GM23338 (cell line): ENCODE data around the gene CNOT6. TPM values are rescaled to one million over a fixed set of nuclear protein-coding genes. Genes with fewer than 3 reads are reported as not detected.
"Not testable (repeated sequence)": the region's sequence is repeated elsewhere in the genome, so short reads cannot be mapped to it uniquely, and the experiment has no call there.

ENCODE experiments used
- ATAC-seq: fragments of 200-7000 bp; cut with Tn5 transposase; 3 replicates; pipeline ENCODE4 v1.9.1; 2020
- DNase-seq: peaks from one replicate; pipeline ENCODE4 v3.0.0-alpha.2; 2015; ENCODE audit warnings: low spot score
- H2AFZ ChIP-seq: fragments of 200-600 bp; sonication (generic); 2 replicates; pipeline ENCODE4 v1.8.0; 2016; ENCODE audit warnings: antibody characterized with exemption, mild to moderate bottlenecking, moderate library complexity
- H3F3A ChIP-seq: fragments of 200-600 bp; sonication (generic); replicated peaks from 2 replicates; pipeline ENCODE4 v1.8.0; 2017; ENCODE audit warnings: antibody characterized with exemption, mixed run types, low read depth
- H3K27ac ChIP-seq: fragments of 200-600 bp; sonication (generic); 2 replicates; pipeline ENCODE4 v1.6.1; 2016; ENCODE audit warnings: low read depth
- H3K27me3 ChIP-seq: fragments of 200-600 bp; sonication (generic); 2 replicates; pipeline ENCODE4 v1.8.0; 2016; ENCODE audit warnings: mild to moderate bottlenecking, mixed run types, moderate library complexity; ENCODE audit not compliant: insufficient read depth
- H3K36me3 ChIP-seq: fragments of 200-600 bp; sonication (generic); 2 replicates; pipeline ENCODE4 v1.8.0; 2016; ENCODE audit warnings: mild to moderate bottlenecking; ENCODE audit not compliant: insufficient read depth
- H3K4me1 ChIP-seq: fragments of 200-600 bp; sonication (generic); 2 replicates; pipeline ENCODE4 v1.8.0; 2016; ENCODE audit warnings: mild to moderate bottlenecking, moderate library complexity; ENCODE audit not compliant: insufficient read depth
- H3K4me2 ChIP-seq: fragments of 200-600 bp; sonication (generic); 2 replicates; pipeline ENCODE4 v1.7.1; 2017; ENCODE audit warnings: mixed run types
- H3K4me3 ChIP-seq: fragments of 200-600 bp; sonication (generic); 2 replicates; pipeline ENCODE4 v1.6.1; 2016; ENCODE audit warnings: mixed run types
- H3K79me2 ChIP-seq: fragments of 200-600 bp; sonication (generic); replicated peaks from 2 replicates; pipeline ENCODE4 v1.8.0; 2017; ENCODE audit warnings: mild to moderate bottlenecking; ENCODE audit not compliant: insufficient read depth
- H3K9me2 ChIP-seq: fragments of 200-600 bp; sonication (generic); 2 replicates; pipeline ENCODE4 v1.8.0; 2017; ENCODE audit not compliant: insufficient read depth
- H4K20me1 ChIP-seq: fragments of 200-600 bp; sonication (generic); replicated peaks from 2 replicates; pipeline ENCODE4 v1.8.0; 2017; ENCODE audit warnings: mild to moderate bottlenecking; ENCODE audit not compliant: insufficient read depth
- H3K27ac Mint-ChIP-seq: 2 replicates; pipeline ENCODE4 v1.8.0; 2020; ENCODE audit warnings: inconsistent platforms, mild to moderate bottlenecking, moderate library complexity, mixed read lengths
- H3K27me3 Mint-ChIP-seq: 3 replicates; pipeline ENCODE4 v1.8.0; 2022; ENCODE audit warnings: low read depth, mild to moderate bottlenecking, moderate library complexity, mixed read lengths, inconsistent platforms; ENCODE audit not compliant: insufficient read depth, poor library complexity
- H3K36me3 Mint-ChIP-seq: 3 replicates; pipeline ENCODE4 v1.8.0; 2021; ENCODE audit warnings: low read depth, mild to moderate bottlenecking, inconsistent platforms, moderate library complexity, mixed read lengths
- H3K4me1 Mint-ChIP-seq: 3 replicates; pipeline ENCODE4 v1.8.0; 2020; ENCODE audit warnings: mild to moderate bottlenecking, inconsistent platforms, mixed read lengths
- H3K4me3 Mint-ChIP-seq: 3 replicates; pipeline ENCODE4 v1.8.0; 2021; ENCODE audit warnings: moderate library complexity, mild to moderate bottlenecking, inconsistent platforms, mixed read lengths
- H3K9me3 Mint-ChIP-seq: 3 replicates; pipeline ENCODE4 v1.8.0; 2020; ENCODE audit warnings: moderate library complexity, mild to moderate bottlenecking, inconsistent platforms, mixed read lengths
- CREB1 ChIP-seq: fragments of 250-450 bp; sonication (Bioruptor Pico); IDR thresholded peaks from 2 replicates; pipeline ENCODE4 v1.5.0; 2020; ENCODE audit warnings: low read depth, mild to moderate bottlenecking, moderate library complexity
- ETS1 ChIP-seq: IDR thresholded peaks from 2 replicates; pipeline ENCODE4 v1.6.1; 2016; ENCODE audit warnings: antibody characterized with exemption
- EZH2 ChIP-seq: fragments of 200-600 bp; sonication (generic); IDR thresholded peaks from one replicate; pipeline ENCODE4 v1.8.0; 2017; ENCODE audit warnings: antibody characterized with exemption, mild to moderate bottlenecking, low read depth; ENCODE audit not compliant: unreplicated experiment
- EZH2phosphoT487 ChIP-seq: fragments of 200-600 bp; sonication (generic); IDR thresholded peaks from one replicate; pipeline ENCODE4 v1.8.1; 2018; ENCODE audit warnings: antibody characterized with exemption; ENCODE audit not compliant: unreplicated experiment
- POLR2AphosphoS5 ChIP-seq: IDR thresholded peaks from 2 replicates; pipeline ENCODE4 v1.6.1; 2016; ENCODE audit warnings: antibody characterized with exemption, low read depth
- STAT1 ChIP-seq: IDR thresholded peaks from one replicate; pipeline ENCODE4 v1.6.1; 2016; ENCODE audit warnings: antibody characterized with exemption; ENCODE audit not compliant: unreplicated experiment
- ZNF331 ChIP-seq: fragments of 250-450 bp; sonication (Bioruptor Pico); IDR thresholded peaks from 2 replicates; pipeline ENCODE4 v1.5.0; 2020; ENCODE audit warnings: low read depth, mild to moderate bottlenecking, moderate library complexity
- ZNF462 ChIP-seq: fragments of 250-450 bp; sonication (Bioruptor Pico); IDR thresholded peaks from 2 replicates; pipeline ENCODE4 v1.5.0; 2020; ENCODE audit warnings: mild to moderate bottlenecking, moderate library complexity
- polyA plus RNA-seq: library from polyadenylated mRNA; unstranded; fragments of >200 nt; fragmentation: Nextera tagmentation; extraction: Ambion mirVana; gene quantifications from 2 replicates; pipeline ENCODE4 v1.2.1, GENCODE V29; 2016
- total RNA-seq: library from RNA; depleted of rRNA; stranded (reverse); fragments of >200 nt; shearing (Covaris generic); gene quantifications from 2 replicates; pipeline ENCODE4 v1.2.3, GENCODE V29; 2014
- TF ChIP-seq, protein P1 (sequence below), 2 experiments: fragments of 200-600 bp in 1 of 2; sonication (generic) in 1 of 2; conservative IDR thresholded peaks; 2 replicates each; pipeline versions ENCODE4 v1.5.1 to v1.6.1; 2016 to 2017; ENCODE audit warnings: antibody characterized with exemption in 2 of 2, low read depth in 2 of 2, mild to moderate bottlenecking in 2 of 2, moderate library complexity in 1 of 2

CNOT6 gene
- total and polyA plus RNA-seq, 2 experiments from 2014 or later = 14.6 to 38.7 TPM

DNA sequence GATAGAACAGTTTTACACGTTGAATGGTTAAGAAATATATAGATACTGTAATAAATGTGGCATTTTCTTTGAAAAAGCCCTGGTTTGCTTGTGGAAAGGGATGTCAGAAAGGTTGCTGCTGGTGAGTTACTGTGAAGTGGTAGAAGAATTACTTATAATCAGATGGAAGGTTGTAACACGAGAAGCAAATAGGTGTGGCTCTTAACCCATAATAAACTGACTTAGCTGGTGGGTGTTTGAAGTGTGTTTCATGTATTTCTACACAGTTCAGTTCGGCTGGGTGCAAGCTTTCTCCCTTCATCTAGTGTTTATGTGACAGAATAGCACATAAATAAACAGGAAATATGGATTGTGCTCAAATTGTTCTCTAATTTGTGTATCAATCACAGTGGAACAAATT is 5.5 kb downstream of the CNOT6 start:
- Histone ChIP-seq H3K36me3 (peaks cover 10% of the 10 kb centered on the region; the same call in 1 of the 2 replicates), H3K4me2 (no peak overlapping the region), H3K27ac (no peak overlapping the region), H3K79me2 (peaks cover 99% of the 10 kb centered on the region), H3F3A (0 out of 2 replicates have a peak, but pooled peaks cover 4% of the 10 kb centered on the region), H3K4me1 (peaks cover 12% of the 10 kb centered on the region), H3K27me3 (no peaks in the 10 kb centered on the region), H3K4me3 (no peak overlapping the region), H2AFZ (no peak overlapping the region), H4K20me1 (peaks cover 88% of the 10 kb centered on the region), H3K9me2 (no peaks in the 10 kb centered on the region)
- no peak overlapping the region for H3K4me3 Mint-ChIP-seq
- peaks cover 31% of the 10 kb centered on the region for H3K36me3 Mint-ChIP-seq
- peaks cover 16% of the 10 kb centered on the region for H3K4me1 Mint-ChIP-seq
- peaks cover 3% of the 10 kb centered on the region for H3K27me3 Mint-ChIP-seq
- H3K9me3 Mint-ChIP-seq = no peaks in the 10 kb centered on the region
- TF ChIP-seq STAT1 (no peak), CREB1 (CRISPR knock-in tag) (no peak), ETS1 (no peak), EZH2 (no peak), EZH2phosphoT487 (no peak), POLR2AphosphoS5 (no peak), ZNF331 (no peak)
- no peak overlapping the region for H3K27ac Mint-ChIP-seq
- DNase-seq (no peak), ATAC-seq (no peak)

DNA sequence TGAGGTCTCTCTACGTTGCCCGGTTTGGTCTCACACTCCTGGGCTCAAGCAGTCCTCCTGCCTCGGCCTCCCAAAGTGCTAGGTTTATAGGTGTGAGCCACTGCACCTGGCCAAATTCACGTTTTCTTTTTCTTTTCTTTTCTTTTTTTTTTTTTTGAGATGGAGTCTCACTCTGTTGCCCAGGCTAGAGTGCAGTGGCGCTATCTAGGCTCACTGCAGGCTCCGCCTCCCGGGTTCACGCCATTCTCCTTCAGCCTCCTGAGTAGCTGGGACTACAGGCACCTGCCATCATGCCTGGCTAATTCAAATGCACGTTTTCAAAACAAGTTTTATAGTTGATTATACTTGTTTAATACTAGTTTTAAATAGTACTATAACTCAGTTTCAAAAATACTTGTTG is 6.1 kb downstream of the CNOT6 start:
- not testable (repeated sequence) for H3K4me3 ChIP-seq, H3K9me2 ChIP-seq, H3K36me3 ChIP-seq, H3K4me3 Mint-ChIP-seq, H3K27ac Mint-ChIP-seq, H3K27me3 Mint-ChIP-seq, ATAC-seq, H3K4me2 ChIP-seq, H3F3A ChIP-seq, DNase-seq, H3K27ac ChIP-seq, H3K27me3 ChIP-seq, H2AFZ ChIP-seq, H3K9me3 Mint-ChIP-seq, H3K4me1 ChIP-seq
- TF ChIP-seq, protein P1, sequence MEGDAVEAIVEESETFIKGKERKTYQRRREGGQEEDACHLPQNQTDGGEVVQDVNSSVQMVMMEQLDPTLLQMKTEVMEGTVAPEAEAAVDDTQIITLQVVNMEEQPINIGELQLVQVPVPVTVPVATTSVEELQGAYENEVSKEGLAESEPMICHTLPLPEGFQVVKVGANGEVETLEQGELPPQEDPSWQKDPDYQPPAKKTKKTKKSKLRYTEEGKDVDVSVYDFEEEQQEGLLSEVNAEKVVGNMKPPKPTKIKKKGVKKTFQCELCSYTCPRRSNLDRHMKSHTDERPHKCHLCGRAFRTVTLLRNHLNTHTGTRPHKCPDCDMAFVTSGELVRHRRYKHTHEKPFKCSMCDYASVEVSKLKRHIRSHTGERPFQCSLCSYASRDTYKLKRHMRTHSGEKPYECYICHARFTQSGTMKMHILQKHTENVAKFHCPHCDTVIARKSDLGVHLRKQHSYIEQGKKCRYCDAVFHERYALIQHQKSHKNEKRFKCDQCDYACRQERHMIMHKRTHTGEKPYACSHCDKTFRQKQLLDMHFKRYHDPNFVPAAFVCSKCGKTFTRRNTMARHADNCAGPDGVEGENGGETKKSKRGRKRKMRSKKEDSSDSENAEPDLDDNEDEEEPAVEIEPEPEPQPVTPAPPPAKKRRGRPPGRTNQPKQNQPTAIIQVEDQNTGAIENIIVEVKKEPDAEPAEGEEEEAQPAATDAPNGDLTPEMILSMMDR (conservative IDR thresholded peaks at IDR 0.05; ENCODE audit: low read depth in 2 of 2) = peak in 1 of 2 experiments; percentile 37; a peak in 2 of 4 replicates
- Histone ChIP-seq H3K79me2 (peaks cover 100% of the 10 kb centered on the region), H4K20me1 (peaks cover 89% of the 10 kb centered on the region)
- peaks cover 30% of the 10 kb centered on the region for H3K36me3 Mint-ChIP-seq
- peaks cover 16% of the 10 kb centered on the region for H3K4me1 Mint-ChIP-seq

DNA sequence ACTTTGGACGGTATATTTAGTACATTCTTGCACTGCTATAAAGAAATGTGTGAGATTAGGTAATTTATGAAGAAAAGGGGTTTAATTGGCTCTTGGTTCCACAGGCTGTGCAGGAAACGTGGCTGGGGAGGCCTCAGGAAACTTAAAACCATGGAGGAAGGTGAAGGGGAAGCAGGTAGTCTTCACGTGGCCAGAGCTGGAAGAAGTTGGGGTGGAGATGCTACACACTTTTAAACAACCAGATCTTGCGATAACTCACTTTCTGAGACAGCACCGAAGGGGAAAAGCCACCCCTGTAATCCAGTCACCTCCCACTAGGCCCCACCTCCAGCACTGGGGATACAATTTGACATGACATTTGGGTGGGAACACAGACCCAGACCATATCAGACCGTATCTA is 13.5 kb downstream of the CNOT6 start:
- Histone ChIP-seq H2AFZ (no peak overlapping the region), H3K27me3 (no peaks in the 10 kb centered on the region), H3F3A (no peaks in the 10 kb centered on the region), H3K4me2 (no peak overlapping the region), H3K27ac (no peak overlapping the region), H3K4me1 (no peaks in the 10 kb centered on the region), H3K36me3 (0 out of 2 replicates have a peak, but pooled peaks cover 2% of the 10 kb centered on the region), H3K4me3 (no peak overlapping the region), H4K20me1 (peaks cover 64% of the 10 kb centered on the region), H3K9me2 (no peaks in the 10 kb centered on the region), H3K79me2 (peaks cover 100% of the 10 kb centered on the region)
- H3K27ac Mint-ChIP-seq = no peak overlapping the region
- H3K27me3 Mint-ChIP-seq = no peaks in the 10 kb centered on the region
- no peak for DNase-seq
- H3K36me3 Mint-ChIP-seq = peaks cover 34% of the 10 kb centered on the region
- ATAC-seq = no peak
- H3K9me3 Mint-ChIP-seq = no peaks in the 10 kb centered on the region
- peaks cover 17% of the 10 kb centered on the region for H3K4me1 Mint-ChIP-seq
- no peak overlapping the region for H3K4me3 Mint-ChIP-seq
- no peak for TF ChIP-seq ZNF331
- no peak for TF ChIP-seq ZNF462 (CRISPR knock-in tag)
